Cerebellar cortex (tissue), 1 donor: Measurements from ENCODE around the gene SIRPA.
"Not testable (repeated sequence)": the region's sequence is repeated elsewhere in the genome, so short reads cannot be mapped to it uniquely, and the experiment has no call there.

Experiments
- DNase-seq: peaks from one replicate; pipeline ENCODE4 v3.0.0-alpha.2; 2015; ENCODE audit warnings: low spot score

SIRPA gene

DNA sequence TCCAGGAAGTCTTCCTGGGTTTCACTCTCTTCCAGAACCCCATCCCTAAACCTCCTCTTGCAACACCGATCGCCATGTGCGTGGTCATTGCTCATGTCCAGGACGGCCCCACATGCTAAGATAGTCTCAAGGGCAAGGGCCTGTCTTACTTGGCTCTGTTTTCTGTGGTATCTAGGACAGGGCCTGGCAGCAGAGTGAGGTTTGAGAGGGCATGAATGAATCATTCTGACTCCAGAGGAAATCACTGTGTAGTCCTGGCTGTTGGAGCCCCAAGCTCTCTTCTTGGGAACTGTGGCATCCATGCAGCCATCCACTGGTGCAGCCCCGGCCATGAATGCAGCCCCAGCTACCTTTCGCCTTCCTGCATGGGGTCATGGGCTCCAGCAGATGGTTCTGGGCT lies 12.4 kb downstream of the SIRPA start:
- peak; percentile 69 for DNase-seq

DNA sequence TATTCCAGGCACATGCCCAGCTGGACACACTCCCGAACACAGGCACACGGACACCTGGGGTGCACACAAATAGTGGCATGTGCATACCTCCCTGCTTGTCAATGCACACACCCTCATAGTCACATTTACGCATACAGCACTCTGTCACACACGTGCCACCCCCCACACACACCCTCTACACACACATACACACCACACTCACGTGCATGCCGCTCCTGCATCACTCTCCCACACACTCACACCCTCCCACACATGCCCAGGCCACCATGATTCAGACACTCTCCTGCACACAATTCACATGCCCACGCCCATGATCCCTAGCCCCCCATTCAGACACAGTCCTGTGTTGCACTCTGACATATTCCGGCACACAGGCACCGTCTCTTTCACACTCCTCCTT lies 13.0 kb downstream of the SIRPA start:
- DNase-seq = no peak

DNA sequence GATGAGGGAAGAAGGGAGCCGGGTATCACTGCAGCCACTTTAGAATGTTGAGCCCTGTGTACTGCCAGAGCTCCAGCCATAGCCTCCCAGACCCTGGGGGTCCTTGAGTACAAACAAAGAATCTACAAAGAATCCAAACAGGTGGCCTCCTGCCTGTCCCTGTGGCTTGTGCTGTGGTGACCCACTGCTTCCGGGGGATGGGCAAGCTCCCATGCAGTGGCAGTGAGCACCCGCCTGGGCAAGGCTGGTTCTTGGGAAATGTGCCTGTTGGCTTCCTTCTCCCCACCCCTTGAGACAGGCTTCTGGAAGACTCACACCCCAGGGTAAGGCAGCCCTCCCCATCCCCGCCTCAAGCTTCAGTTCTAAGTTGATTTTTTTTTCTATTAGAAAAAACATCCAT lies 13.9 kb downstream of the SIRPA start:
- DNase-seq = no peak

DNA sequence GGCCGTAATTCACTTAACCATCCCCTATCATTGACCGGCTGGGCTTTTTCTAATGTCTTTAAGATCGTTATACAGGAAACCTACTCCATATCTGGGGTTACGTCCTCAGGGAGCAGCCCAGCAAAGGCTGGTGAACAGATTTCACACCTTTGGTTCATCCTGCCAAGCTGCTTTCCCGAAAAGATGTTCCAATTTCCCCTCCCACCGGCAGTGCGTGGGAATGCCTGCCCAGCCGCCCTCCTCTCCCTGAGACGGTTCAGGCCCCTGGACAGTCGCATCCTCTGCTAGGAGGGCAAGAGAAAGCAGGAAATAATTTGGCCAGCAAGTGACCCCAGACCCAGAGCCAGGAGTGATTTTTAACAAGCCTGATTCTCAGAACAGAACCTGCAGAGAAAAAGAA lies 16.3 kb downstream of the SIRPA start:
- peak; percentile 75 for DNase-seq

DNA sequence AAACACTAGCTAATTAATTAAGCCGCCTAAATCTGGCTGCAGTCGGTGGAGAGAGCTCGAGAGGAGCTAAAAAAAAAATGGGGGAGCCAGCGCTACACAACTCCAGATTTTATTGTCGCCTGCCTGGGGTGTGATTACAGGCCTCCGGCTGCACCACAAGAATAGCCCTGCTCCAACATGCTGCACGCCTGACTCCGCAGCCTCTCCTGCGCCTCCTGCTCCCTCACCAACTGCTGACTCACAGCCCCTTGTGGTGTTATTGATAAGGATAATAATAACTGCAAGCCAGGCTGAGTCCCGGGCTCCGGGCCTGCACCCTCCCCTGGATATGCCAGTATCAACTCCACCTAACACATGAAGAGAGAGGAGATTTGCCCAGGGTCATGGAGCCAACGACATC lies 16.8 kb downstream of the SIRPA start:
- DNase-seq = peak; percentile 41

DNA sequence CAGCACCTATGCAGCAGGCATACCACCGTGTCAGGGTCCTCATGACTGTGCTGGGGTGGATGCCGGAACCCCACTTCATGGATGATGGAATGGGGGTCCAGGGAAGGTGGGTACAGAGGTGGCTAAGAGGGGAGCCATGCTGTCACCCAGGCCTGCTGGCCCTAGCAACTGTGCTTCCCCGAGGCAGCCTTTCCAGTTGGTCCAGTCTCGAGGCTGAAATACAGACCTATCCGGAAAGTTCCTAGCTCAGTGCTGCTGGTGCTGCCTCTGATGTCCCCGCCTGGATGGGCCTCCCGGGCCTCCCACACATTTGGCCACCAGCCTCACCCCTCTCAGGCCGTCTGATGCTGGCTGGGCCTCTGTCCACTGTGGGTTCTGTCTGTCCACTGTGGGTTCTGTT lies 17.4 kb downstream of the SIRPA start:
- no peak for DNase-seq

DNA sequence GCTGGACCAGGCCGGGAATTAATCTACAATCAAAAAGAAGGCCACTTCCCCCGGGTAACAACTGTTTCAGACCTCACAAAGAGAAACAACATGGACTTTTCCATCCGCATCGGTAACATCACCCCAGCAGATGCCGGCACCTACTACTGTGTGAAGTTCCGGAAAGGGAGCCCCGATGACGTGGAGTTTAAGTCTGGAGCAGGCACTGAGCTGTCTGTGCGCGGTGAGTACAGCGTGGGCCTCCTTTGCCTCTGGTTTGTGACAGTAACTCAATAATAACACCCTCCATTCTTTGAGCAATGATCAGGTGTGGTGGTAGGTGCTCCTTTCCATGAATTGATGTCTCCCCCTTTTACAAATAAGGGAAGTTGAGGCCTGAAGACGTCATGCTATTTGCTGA lies 20.0 kb downstream of the SIRPA start:
- not testable (repeated sequence) for DNase-seq

DNA sequence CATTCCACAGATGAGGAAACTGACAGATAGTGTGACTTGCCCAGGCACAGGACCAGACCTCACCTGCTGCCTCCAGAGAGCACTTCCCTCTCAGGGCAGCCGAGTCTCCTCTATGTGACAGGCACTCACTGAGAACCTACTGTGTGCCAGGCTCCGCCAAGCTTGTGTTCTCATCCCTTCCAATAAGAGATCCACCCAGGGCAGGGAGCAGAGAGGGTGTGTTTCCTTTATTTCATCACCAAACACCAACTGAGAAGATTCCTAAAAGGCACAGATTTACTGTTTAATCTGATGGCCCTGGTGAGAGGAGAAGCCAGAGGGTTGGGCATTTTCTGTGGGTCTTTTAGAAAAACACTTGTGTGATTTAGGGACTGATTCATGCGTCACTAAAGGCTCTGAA lies 20.5 kb downstream of the SIRPA start:
- DNase-seq = no peak

DNA sequence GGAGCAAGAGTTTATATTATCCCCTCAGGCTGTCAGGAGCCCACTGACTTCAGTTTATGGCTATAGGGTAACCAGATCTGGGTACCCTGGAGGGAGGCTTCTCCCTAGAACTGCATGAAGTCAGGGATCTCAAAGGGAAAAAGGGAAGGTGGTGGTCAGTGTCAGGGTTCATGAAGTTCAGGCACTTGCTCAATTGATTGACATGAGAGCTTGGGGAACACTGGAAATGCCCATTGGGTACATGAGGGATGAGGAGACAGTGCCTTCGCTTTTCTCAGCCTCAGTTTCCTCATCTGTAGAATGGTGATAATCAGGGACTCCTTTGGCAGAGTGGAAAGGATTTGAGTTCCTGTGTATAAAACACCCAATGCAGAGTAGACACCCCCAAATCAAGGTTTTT lies 22.6 kb downstream of the SIRPA start:
- no peak for DNase-seq

DNA sequence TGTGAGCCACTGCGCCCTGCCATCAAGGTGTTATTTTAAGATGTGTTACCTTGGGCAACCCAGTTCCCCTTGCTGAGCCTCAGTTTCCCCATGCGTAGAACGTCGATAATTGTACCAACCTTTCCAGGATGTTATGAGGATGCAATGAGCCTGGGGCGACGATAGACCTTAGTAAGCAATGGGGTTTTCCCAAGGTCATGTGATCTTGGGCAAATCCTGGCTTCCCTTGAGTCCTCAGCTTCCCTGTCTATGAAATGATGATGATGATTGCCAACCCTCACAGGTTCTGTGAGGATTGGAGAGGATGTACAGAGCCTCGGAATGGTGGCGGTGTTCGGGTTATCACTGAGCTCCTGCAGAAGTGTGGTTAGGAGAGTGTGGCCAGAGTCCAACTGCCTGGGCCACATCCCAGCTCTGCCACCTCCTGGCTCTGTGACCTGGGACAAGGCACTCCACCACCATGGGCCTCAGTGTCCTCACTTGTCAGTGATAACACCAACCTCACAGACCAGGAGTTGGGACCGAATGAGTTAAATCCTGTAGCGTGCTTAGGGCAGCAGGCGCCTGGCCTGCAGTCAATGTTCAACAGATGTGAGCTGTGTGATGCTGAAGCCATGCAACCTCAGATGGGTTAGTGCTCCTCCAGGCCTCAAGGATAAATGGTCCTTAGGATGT lies 23.4 kb downstream of the SIRPA start:
- peak; percentile 59 for DNase-seq

DNA sequence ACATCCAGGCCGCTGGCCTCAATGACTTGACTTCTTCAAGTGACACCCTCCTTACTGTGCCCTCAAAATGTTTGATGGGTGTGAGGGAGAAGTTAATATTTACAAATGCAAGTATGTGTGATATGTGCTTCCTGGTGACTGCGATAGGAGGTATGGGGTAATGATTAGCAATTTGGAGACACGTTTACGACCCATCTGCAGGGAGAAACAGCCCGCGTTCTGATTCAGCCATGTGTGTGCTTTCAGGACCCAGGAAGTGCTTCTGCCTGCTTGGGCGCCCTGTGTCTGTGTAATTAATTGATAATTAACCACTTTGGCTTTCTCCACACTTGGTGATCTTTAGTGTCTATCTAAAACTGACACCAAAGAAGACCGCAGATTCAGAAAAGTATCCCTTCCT lies 25.0 kb downstream of the SIRPA start:
- DNase-seq = no peak

DNA sequence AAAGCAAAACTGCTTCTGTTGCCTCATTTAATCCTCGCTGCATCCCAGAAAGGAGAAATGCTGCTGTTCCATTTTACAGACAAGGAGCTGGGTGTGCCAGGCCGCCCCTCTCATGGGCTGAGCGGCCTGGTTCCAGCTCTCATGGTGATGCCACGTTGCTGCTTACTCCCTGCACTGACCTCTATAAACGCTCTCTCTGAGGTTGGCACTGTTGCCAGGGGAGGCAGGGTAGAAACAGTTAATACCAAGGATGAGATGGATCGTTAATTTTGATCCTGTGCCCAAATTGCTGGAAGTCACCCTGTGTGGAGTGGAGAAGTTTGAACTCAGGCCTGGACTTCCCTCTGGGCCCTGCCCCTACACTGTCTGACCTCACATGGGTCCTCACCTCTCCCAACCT lies 25.6 kb downstream of the SIRPA start:
- no peak for DNase-seq

DNA sequence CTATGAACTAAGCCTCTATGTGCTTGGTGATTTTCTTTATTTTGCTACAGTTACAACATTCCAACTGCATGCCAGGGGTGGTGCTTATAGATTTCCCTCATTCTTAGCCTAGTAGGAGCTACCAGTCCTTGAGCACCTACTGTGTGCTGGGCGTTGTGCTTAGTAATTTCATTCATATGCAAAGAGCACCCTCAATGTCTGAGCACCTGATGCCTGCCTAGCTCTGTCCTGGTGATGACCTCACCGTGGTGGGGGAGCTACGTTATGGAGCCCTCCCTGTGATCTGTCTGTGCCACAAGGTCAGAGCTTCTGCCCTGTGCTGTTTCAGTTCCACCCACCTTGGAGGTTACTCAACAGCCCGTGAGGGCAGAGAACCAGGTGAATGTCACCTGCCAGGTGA lies 26.8 kb downstream of the SIRPA start:
- DNase-seq = not testable (repeated sequence)

DNA sequence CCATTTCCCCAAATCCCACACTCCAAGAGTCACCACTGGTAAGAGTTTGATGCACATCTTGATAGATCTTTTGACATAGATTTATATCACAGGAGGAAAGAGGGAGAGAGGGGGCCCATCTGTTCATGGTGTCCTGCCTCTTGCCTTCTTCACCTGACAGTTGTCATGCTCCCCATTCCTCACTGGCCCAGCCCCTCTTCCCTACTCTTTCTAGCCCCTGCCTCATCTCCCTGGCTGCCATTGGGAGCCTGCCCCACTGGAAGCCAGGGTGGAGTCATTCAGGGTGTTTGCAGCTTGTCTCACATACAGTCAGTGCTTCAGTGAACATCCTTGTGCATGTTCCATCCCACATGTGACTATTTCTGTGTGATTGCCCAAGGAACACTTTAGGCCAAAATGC lies 27.6 kb downstream of the SIRPA start:
- DNase-seq = no peak

DNA sequence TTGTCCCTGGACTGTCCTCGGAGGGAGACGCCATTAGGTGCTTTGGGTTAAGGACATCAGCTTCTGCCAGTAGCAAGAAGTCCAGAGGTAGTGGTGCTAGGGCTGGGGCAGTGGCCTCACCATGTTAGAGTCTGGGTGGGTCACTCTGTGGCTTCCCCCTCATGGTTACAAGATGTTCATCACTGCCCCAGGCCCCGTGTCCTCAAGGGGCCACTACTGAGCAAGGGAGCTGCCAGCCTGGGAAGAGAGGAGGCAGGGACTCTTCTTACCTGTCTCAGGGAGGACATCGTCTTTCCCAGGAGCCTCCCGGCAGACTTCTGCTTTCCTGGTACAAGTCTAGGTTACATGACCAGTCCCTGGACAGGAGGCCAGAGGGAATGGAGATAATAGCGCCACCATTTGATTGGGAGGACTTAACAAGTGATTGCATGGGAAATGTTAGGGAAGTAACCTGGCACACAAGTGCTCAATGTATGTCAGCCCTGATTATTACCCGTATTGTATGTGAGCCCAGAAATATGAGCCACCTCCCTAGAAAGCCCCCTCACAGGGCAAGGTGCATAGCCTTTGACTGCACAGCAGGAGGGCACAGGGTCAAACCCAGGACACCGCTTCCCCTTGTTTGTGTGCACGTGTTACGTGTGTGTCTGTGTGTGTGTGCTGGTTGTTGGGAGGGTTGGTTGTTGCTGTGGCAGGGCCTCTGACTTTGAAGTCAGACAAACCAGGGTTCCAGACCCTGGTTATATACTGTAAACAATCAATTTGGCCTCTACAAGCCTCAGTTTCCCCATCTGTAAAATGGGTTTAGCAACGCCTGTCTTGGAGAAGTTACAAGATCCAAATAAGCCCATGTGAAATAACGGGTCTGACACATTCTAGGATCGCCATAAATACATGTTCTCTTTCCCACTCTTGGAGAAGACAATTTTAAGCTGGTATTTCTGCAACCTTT lies 30.0 kb downstream of the SIRPA start:
- DNase-seq = no peak

DNA sequence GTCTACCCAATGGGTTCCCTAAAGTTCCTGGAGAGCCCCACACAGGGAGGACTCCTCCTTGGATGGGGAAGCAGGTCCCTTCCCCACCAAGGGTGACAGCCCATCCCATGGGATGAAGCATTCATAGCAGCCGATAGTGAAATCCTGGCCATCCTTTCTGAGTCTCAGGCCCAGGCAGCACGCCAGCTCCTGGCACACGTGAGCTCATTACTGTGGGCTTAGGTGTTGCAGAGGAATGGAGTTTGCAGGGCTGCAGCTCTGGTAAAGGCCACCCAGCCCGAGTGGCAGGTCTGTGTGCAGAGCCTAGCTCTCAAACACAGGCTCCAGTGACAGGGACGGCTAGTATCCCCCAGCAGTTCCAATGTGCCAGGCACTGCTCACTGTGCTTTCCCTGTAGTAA lies 31.0 kb downstream of the SIRPA start:
- peak; percentile 56 for DNase-seq

DNA sequence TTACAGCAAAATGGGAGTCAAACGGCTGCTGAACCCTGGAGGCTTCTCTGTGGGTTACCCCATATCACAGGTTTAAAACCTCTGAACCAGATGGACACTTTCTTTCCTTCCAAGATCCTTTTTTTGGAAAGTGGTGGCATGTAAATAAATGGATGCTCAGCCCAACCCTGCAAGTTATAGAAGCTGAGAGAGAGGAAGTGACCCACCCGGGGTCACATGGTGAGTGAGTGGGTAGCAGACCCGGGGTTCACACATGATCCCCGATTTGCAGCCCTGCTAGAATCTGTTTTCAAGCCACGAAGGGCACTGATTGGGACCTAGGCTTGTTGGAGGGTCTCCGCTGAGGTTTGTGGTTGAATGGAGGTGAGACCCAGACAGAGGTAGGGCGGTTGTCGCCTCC lies 32.0 kb downstream of the SIRPA start:
- DNase-seq = no peak

DNA sequence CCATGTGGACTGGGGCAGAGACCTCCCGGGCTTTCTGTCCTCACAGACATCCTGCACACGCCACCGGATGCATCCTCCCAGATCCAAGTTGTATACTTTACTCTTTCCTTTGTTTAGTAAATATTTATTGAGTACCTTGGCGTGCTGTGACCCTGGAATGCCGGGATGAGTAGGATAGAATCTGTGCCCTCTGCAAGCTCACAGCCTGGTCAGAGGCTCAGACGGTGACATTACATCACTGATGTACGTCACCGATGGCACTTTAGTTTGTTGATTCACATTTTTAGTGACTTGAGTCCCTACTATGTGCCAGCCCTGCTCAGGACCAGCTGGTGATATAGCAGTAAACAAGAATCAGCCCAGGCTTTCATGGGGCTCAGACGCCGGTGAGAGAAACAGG lies 32.9 kb downstream of the SIRPA start:
- no peak for DNase-seq

DNA sequence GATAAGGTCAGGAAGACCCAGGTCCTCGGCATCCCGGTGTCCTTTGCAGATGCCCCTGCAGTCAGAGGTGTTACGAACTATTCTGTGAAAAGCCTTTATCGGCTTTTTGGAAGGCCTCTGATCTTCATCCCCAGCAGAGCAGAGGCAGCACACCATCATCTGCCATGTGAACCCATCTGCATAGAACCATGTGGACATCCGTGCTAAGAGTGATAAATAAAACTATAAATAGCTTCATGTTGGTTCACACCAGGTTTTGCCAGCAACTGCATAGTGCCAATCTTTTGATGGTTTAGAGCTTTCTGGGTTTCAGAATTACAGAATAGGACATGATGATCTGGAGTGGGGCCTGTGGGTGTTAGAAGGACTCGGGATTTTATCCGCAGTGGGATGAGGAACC lies 33.6 kb downstream of the SIRPA start:
- no peak for DNase-seq

DNA sequence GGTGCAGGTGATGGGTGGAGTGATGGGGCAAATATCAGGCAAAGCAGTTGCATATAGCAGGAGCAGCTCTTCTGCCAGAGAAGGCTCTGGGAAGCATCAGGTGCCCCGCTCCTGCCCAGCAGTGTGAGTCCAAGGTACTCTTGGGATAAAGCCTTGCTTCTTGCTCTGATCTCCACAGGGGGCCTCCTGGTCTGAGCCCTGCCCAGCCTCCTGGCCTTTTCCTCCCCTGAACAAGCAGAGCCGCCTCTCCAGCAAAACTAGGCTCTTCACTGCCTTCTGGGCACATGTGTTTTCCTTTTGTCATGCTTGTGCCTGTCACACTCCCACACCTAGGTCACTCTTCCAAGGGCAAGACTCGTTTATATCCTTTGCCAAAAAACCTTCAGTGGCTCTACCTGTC lies 34.3 kb downstream of the SIRPA start:
- DNase-seq = no peak

DNA sequence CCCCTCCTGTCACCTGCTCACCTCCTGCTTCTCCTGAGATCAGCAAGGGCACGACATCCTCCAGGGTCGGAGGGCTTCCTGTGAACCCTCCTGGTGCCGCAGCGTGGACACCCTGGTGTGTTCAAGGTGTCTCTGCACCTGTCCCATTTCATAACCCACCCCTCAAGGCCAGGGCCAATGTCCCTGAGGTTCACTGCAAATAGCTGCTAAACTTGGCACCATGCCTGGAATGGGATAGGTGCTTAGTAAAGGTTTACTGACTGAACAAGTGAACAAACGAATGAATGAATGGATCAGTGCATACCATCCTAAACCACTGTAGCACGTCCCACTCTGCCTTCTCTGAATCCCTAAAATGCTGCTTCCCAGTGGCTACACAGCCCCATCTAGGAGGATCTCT lies 35.0 kb downstream of the SIRPA start:
- no peak for DNase-seq

DNA sequence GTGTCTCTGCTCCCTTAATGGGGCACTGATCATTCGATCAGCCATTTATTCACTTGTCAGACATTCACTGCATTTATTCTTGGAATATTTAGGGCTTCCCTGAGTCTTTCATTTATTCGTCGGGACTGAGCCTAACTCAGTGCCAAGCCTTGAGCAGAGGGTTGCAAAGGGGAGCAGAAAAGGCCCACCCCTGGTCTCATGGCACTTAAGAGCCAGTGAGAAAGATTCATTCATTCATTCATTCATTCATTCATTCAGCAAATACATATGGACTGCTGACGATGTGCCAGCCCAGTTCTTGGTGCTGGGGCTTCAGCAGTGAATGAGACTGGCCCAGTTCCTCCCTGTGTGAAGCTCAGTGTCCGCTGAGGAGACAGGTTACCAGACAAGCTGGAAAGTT lies 36.6 kb downstream of the SIRPA start:
- DNase-seq = no peak

DNA sequence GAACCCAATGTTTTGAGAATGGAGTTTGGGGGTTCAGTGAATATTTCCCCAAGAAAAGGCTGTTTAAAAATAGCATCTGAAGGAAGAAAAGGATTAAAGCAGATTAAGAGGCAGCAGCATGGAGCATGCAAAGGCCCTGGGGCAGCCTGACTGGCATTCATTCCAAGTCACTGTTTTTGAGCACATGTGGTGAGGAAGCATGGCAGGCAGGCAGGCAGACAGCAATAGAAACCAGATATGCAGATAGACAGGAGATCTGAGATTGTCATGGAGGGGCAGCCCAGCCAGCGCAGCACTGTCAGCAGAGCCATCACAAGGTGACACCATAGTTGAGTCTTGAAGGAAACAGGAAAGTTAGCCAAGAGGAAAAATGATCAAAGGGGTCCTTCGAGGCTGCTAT lies 37.8 kb downstream of the SIRPA start:
- no peak for DNase-seq

DNA sequence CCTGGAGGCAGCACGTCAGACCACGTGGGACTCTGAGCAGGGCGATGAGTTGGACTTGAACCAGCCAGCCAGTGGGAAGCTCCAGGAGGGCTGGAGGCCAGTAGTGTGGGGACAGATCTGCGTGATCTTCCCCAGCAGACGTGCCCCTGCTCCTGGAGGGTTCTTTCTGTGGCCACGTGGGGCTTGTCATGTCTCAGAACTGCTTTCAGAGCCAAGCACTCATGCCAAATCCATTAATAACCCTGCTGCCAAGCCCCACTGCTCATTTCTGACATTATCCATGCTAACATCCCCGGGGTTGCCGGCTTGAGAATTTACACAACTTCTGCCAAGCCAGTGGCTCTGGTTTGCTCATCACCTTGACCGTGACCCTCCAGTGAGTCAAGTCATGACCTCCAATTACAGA lies 38.3 kb downstream of the SIRPA start:
- DNase-seq = peak; percentile 63
